ENCODE measurements around the gene MYBBP1A. TPM values are rescaled to one million over a fixed set of nuclear protein-coding genes. Genes with fewer than 3 reads are reported as not detected.

The MYBBP1A gene
- total RNA-seq, 1 experiment from 2014 or later: 123 TPM

DNA sequence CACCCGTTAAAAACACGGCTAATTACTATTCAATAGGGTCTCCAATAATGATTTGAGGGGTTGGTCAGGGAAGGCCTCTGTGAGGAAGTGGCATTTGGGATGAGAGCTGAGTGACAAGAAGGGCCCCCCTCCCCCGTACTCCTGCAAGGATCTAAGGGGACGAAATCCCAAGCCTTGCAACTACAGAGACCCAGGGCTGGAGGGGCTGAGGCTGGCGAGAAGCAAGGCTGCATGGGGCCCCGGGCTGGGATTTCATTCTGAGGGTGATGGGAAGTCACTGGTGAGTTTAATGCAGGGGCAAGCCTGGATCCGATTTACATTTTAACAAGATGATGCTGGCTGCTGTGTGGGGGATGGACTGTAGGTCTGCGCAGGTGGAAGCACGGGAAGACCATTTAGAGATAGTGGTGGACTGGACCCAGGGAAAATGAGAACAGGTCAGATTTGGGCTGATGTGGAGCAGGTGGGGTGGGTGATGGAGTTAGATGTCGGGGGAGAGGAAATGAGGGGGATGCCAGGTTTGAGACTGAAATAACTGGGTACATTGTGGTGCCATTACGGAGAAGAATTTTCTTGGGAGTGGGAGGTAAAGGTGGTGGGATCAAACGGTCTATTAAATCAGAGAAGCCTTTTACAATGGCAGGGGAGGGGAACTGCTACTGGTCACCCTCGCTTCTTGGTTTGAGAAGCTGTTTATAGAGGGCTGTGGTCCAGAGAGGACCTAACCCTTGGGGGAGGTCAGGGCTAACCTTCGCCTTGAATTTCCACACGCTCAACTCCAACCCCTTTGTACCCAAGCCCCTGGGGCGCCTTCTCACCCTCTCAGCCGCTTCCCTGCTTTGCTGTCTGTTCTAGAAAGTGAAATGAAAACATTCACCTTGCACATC is 932 bp upstream of the MYBBP1A start:
- CTCF ChIA-PET: interaction anchor here (1.5 to 3.9 kb wide), 2 partner anchors 11 to 135 kb away, joined by 10 to 23 read pairs; no protein-coding TSS in a partner anchor
- POLR2A ChIA-PET: interaction anchor here (0.7 to 2.0 kb wide), 7 partner anchors 10 to 326 kb away, joined by 3 to 15 read pairs (median 4); no protein-coding TSS in a partner anchor
- H3K36me3 Mint-ChIP-seq (ENCODE audit: insufficient read depth, unreplicated experiment): peaks cover 34% of the 10 kb centered on the region
- no peaks in the 10 kb centered on the region for H3K9me3 Mint-ChIP-seq (ENCODE audit: unreplicated experiment)
- H3K4me1 Mint-ChIP-seq (ENCODE audit: insufficient read depth, unreplicated experiment): peaks cover 9% of the 10 kb centered on the region
- intact Hi-C loops (cut with micrococcal nuclease): no loop called here
- DNase-seq (ENCODE audit: unreplicated experiment): no peak
- peak overlapping the region; percentile 75 for H3K27ac Mint-ChIP-seq (ENCODE audit: low read depth, unreplicated experiment)
- BruUV-seq (replicated peaks): TSS peak; percentile 91
- peak overlapping the region; percentile 80 for H3K4me3 Mint-ChIP-seq (ENCODE audit: unreplicated experiment)
- TF ChIP-seq, protein P1, sequence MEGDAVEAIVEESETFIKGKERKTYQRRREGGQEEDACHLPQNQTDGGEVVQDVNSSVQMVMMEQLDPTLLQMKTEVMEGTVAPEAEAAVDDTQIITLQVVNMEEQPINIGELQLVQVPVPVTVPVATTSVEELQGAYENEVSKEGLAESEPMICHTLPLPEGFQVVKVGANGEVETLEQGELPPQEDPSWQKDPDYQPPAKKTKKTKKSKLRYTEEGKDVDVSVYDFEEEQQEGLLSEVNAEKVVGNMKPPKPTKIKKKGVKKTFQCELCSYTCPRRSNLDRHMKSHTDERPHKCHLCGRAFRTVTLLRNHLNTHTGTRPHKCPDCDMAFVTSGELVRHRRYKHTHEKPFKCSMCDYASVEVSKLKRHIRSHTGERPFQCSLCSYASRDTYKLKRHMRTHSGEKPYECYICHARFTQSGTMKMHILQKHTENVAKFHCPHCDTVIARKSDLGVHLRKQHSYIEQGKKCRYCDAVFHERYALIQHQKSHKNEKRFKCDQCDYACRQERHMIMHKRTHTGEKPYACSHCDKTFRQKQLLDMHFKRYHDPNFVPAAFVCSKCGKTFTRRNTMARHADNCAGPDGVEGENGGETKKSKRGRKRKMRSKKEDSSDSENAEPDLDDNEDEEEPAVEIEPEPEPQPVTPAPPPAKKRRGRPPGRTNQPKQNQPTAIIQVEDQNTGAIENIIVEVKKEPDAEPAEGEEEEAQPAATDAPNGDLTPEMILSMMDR (IDR thresholded peaks at IDR 0.05; ENCODE audit: unreplicated experiment): no peak
- no peaks in the 10 kb centered on the region for H3K27me3 Mint-ChIP-seq (ENCODE audit: insufficient read depth, unreplicated experiment)

DNA sequence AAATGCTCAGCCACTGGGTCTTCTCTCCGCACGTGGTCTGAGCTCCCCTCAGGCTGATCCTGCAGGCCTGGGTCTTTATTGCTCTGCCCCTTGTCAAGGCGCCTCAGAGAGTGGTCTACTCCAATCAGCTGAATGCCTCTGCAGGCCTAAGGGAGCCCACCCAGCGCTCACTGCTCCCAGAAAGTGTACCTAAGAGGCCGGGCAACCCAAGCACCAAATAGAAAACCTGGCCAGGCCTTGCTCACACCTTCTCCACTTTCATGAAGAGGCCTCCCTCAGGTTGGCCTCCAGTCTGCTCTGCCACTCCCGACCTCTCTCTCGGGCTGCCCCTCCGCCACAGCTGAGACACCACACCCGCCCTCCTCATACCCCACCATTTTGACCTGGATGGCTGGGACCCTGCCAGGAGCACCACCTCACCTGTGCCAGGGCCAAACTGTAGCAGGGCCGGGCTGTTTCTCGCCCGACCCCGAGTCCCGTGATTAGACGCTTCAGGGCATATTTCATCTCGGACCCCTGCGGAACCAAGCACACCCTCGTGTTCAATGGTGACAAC is 665 bp downstream of the MYBBP1A start:
- no TSS peak for BruUV-seq (replicated peaks)
- Mint-ChIP-seq H3K27me3 (ENCODE audit: insufficient read depth, unreplicated experiment) (no peaks in the 10 kb centered on the region), H3K27ac (ENCODE audit: low read depth, unreplicated experiment) (peak overlapping the region; percentile 75), H3K36me3 (ENCODE audit: insufficient read depth, unreplicated experiment) (peaks cover 50% of the 10 kb centered on the region), H3K4me3 (ENCODE audit: unreplicated experiment) (peak overlapping the region; percentile 80), H3K4me1 (ENCODE audit: insufficient read depth, unreplicated experiment) (peaks cover 9% of the 10 kb centered on the region), H3K9me3 (ENCODE audit: unreplicated experiment) (no peaks in the 10 kb centered on the region)
- intact Hi-C loops (cut with micrococcal nuclease): no loop called here
- no peak for DNase-seq (ENCODE audit: unreplicated experiment)
- POLR2A ChIA-PET: interaction anchor here (0.6 to 2.0 kb wide), 9 partner anchors 8 to 858 kb away, joined by 3 to 15 read pairs (median 3); no protein-coding TSS in a partner anchor
- TF ChIP-seq, protein P1 (IDR thresholded peaks at IDR 0.05; ENCODE audit: unreplicated experiment): no peak
- CTCF ChIA-PET: interaction anchor here (0.5 to 1.9 kb wide), 7 partner anchors 11 to 344 kb away, joined by 3 to 9 read pairs (median 3); no protein-coding TSS in a partner anchor

DNA sequence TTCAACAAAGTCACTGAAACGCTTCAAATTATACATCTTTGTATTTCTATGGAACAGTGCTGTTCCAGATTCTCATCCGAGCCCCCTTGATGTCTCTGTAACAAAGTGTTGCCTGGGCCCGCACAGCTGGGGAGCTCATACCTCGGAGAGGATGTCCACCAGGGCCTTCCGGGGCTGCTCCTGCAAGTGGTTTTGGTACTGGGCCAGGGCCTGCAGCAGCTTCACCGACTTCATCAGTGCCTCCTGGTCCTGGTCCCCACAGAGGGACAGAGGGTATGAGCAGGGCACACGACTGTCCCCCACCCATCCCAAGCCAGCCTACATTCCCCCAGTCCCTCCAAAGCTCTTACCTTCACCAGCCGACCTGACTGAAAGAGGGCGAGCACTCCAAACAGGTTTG is 1.5 kb downstream of the MYBBP1A start:
- Mint-ChIP-seq H3K4me1 (ENCODE audit: insufficient read depth, unreplicated experiment) (peaks cover 9% of the 10 kb centered on the region), H3K9me3 (ENCODE audit: unreplicated experiment) (no peaks in the 10 kb centered on the region), H3K27ac (ENCODE audit: low read depth, unreplicated experiment) (peak overlapping the region; percentile 75), H3K27me3 (ENCODE audit: insufficient read depth, unreplicated experiment) (no peaks in the 10 kb centered on the region), H3K4me3 (ENCODE audit: unreplicated experiment) (peak overlapping the region; percentile 80), H3K36me3 (ENCODE audit: insufficient read depth, unreplicated experiment) (peaks cover 55% of the 10 kb centered on the region)
- ChIA-PET POLR2A (interaction anchor here (0.6 to 2.0 kb wide), 4 partner anchors 9 to 857 kb away, joined by 3 to 15 read pairs (median 4); no protein-coding TSS in a partner anchor), CTCF (interaction anchor here (0.5 to 1.9 kb wide), 3 partner anchors 12 to 133 kb away, joined by 3 to 9 read pairs (median 6); no protein-coding TSS in a partner anchor)
- intact Hi-C loops (cut with micrococcal nuclease): no loop called here
- no TSS peak for BruUV-seq (replicated peaks)
- no peak for DNase-seq (ENCODE audit: unreplicated experiment)
- TF ChIP-seq, protein P1 (IDR thresholded peaks at IDR 0.05; ENCODE audit: unreplicated experiment): no peak

Data from MCF 10A (cell line).